ENCODE results near the gene SRR. TPM values are rescaled to one million over a fixed set of nuclear protein-coding genes. Genes with fewer than 3 reads are reported as not detected.

SRR gene
- total RNA-seq, 1 donor from 2014 or later = 7.9 TPM

- DNase-seq (ENCODE audit: low read depth in 2 of 2) = peak in 1 of 2 donors; percentile 65
Observed at GRCh38 chr17:2343421-2343820, 39.7 kb downstream of the SRR start.

- no peak for DNase-seq (ENCODE audit: low read depth in 2 of 2)
Observed at GRCh38 chr17:2344528-2344927, 40.8 kb downstream of the SRR start.

- no peak for DNase-seq (ENCODE audit: low read depth in 2 of 2)
Observed at GRCh38 chr17:2346475-2346874, 42.7 kb downstream of the SRR start.

- DNase-seq (ENCODE audit: low read depth in 2 of 2) = no peak
Observed at GRCh38 chr17:2347805-2348685, 44.3 kb downstream of the SRR start.

- DNase-seq (ENCODE audit: low read depth in 2 of 2) = no peak
Observed at GRCh38 chr17:2351269-2351668, 47.5 kb downstream of the SRR start.

- no peak for DNase-seq (ENCODE audit: low read depth in 2 of 2)
Observed at GRCh38 chr17:2354311-2354710, 50.6 kb downstream of the SRR start.

- no peak for DNase-seq (ENCODE audit: low read depth in 2 of 2)
Observed at GRCh38 chr17:2357237-2357636, 53.5 kb downstream of the SRR start.

- no peak for DNase-seq (ENCODE audit: low read depth in 2 of 2)
Observed at GRCh38 chr17:2357931-2358434, 54.2 kb downstream of the SRR start.

GRCh38 chr17:2361010-2361760, 57.4 kb downstream of the SRR start:
- DNase-seq (ENCODE audit: low read depth in 2 of 2) = no peak

- no peak for DNase-seq (ENCODE audit: low read depth in 2 of 2)
Observed at GRCh38 chr17:2362016-2362415, 58.3 kb downstream of the SRR start.

GRCh38 chr17:2362416-2362815, 58.7 kb downstream of the SRR start:
- DNase-seq (ENCODE audit: low read depth in 2 of 2) = no peak

- no peak for DNase-seq (ENCODE audit: low read depth in 2 of 2)
Observed at GRCh38 chr17:2362881-2363280, 59.1 kb downstream of the SRR start.

- no peak for DNase-seq (ENCODE audit: low read depth in 2 of 2)
Observed at GRCh38 chr17:2363318-2363717, 59.6 kb downstream of the SRR start.

GRCh38 chr17:2363851-2364762, 60.4 kb downstream of the SRR start:
- DNase-seq (ENCODE audit: low read depth in 2 of 2) = no peak

GRCh38 chr17:2364763-2365116, 61.0 kb downstream of the SRR start:
- DNase-seq (ENCODE audit: low read depth in 2 of 2) = no peak

- no peak for DNase-seq (ENCODE audit: low read depth in 2 of 2)
Observed at GRCh38 chr17:2365132-2365531, 61.4 kb downstream of the SRR start.

GRCh38 chr17:2366747-2367494, 63.2 kb downstream of the SRR start:
- DNase-seq (ENCODE audit: low read depth in 2 of 2) = no peak

- DNase-seq (ENCODE audit: low read depth in 2 of 2) = no peak
Observed at GRCh38 chr17:2368359-2368758, 64.6 kb downstream of the SRR start.

- peak; percentile 48 to 51 for DNase-seq (ENCODE audit: low read depth in 2 of 2)
Observed at GRCh38 chr17:2369039-2369438, 65.3 kb downstream of the SRR start.

- no peak for DNase-seq (ENCODE audit: low read depth in 2 of 2)
Observed at GRCh38 chr17:2369551-2370210, 65.9 kb downstream of the SRR start.

Data from lung microvascular endothelial cell (primary cell).